ENCODE data around the gene HMGB2. TPM values are rescaled to one million over a fixed set of nuclear protein-coding genes. Genes with fewer than 3 reads are reported as not detected.

HMGB2 gene
- total and polyA plus RNA-seq, 8 donors, result 4.0 to 29.0 (median 10.6) TPM

DNA sequence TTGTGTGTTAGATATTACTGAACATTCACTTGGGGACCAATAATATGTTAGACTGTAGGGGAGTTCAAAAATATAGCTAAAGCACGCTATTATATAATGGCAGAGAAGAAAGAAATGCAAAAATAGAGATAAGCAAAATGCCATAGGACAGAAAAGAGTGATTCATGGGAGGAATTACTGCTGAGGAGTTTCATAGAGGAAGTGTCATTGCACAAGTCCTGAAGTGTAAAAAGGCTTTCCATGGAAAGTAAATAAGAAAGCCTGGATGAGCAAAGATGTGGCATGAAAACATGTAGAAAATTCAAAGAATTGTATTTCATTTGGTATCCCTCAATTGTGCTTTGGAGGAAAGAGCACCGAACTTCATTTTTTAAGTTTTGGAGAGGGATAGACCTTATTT lies 14.5 kb downstream of the HMGB2 start:
- Histone ChIP-seq H3K9me3 (no peaks in the 10 kb centered on the region), H3K4me1 (peaks cover 0 to 4% (median 0%) of the 10 kb centered on the region in 3 donors), H3K4me3 (no peak overlapping the region), H3K36me3 (peaks cover 0 to 15% (median 0%) of the 10 kb centered on the region in 3 donors), H3K27me3 (no peaks in the 10 kb centered on the region), H3K27ac (no peak overlapping the region)
- ATAC-seq (no peak), FAIRE-seq (no peak), DNase-seq (no peak)
- intact Hi-C loops (cut with DNase I), result loop anchor here (5.0 to 10.0 kb wide), 2 partner anchors 93 to 95 kb away; no protein-coding TSS in a partner anchor
- TF ChIP-seq, protein P1, sequence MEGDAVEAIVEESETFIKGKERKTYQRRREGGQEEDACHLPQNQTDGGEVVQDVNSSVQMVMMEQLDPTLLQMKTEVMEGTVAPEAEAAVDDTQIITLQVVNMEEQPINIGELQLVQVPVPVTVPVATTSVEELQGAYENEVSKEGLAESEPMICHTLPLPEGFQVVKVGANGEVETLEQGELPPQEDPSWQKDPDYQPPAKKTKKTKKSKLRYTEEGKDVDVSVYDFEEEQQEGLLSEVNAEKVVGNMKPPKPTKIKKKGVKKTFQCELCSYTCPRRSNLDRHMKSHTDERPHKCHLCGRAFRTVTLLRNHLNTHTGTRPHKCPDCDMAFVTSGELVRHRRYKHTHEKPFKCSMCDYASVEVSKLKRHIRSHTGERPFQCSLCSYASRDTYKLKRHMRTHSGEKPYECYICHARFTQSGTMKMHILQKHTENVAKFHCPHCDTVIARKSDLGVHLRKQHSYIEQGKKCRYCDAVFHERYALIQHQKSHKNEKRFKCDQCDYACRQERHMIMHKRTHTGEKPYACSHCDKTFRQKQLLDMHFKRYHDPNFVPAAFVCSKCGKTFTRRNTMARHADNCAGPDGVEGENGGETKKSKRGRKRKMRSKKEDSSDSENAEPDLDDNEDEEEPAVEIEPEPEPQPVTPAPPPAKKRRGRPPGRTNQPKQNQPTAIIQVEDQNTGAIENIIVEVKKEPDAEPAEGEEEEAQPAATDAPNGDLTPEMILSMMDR (IDR thresholded peaks at IDR 0.05), result no peak
- WGBS, 2 donors, result 89 to 90% methylated on average over 2 of the region's 2 CpGs

DNA sequence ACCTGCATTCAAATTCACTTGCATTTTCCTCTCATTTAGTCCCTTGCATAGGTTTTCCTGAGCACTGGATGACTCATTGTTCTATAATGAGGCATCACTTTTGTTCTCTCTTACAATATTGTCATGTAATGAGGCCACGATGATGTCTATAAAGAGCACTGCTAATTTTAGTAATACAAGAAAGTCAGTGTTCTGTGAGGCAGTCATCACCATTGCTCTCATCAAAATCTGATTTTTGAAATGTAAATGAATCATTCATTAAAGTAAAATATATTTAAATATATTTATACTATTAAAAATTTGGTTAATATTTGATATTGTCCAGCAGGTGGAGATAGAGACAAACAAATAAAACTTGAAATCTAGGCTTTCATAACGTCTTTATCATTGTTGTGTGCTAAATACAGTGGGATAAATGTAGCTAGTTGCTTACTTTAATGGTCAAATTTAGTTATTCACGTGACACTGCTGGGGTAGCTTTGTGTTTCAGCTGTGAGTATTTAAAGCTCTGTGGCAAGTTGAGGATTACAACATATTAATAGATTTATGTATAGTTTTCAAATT lies 15.4 kb downstream of the HMGB2 start:
- DNase-seq (no peak), FAIRE-seq (peak; percentile 96), ATAC-seq (peak in 3 of 4 donors; percentile 64 to 81 (median 74))
- WGBS, 2 donors, result 30 to 31% methylated on average over 3 of the region's 3 CpGs
- no peaks in the 10 kb centered on the region for H3K27me3 ChIP-seq
- H3K36me3 ChIP-seq, result peaks cover 0 to 25% (median 0%) of the 10 kb centered on the region in 3 donors
- TF ChIP-seq, protein P1 (IDR thresholded peaks at IDR 0.05), result peak in 2 of 4 donors; percentile 20 to 34
- H3K4me1 ChIP-seq, result peaks cover 0 to 4% (median 0%) of the 10 kb centered on the region in 3 donors
- H3K4me3 ChIP-seq, result no peak overlapping the region
- H3K9me3 ChIP-seq, result no peaks in the 10 kb centered on the region
- intact Hi-C loops (cut with DNase I), result loop anchor here in 2 of 3 donors (5.0 kb wide), 1 partner anchor 94 kb away; no protein-coding TSS in a partner anchor
- H3K27ac ChIP-seq, result no peak overlapping the region

DNA sequence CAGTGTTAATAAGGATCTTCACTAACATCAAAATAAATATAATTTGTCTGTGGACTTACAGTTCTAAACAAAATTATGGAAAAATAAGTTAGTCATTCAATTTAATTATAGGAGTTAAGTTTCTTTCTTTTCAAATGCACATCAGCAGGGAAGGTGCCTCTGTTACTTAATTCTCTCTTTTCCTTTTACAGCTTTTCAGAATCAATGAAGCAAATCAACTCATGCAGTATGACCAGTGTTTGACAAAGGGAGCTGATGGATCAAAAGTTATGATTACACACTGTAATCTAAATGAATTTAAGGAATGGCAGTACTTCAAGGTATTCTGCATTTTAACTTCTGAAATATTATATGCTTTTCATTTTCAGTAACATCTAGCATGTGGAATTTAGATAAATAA lies 15.9 kb downstream of the HMGB2 start:
- ATAC-seq, result no peak
- H3K4me3 ChIP-seq, result no peak overlapping the region
- peaks cover 0 to 4% (median 0%) of the 10 kb centered on the region in 3 donors for H3K4me1 ChIP-seq
- H3K27me3 ChIP-seq, result no peaks in the 10 kb centered on the region
- no peak for DNase-seq
- TF ChIP-seq, protein P1 (IDR thresholded peaks at IDR 0.05), result no peak
- no peak for FAIRE-seq
- H3K9me3 ChIP-seq, result no peaks in the 10 kb centered on the region
- peaks cover 0 to 27% (median 0%) of the 10 kb centered on the region in 3 donors for H3K36me3 ChIP-seq
- no peak overlapping the region for H3K27ac ChIP-seq
- intact Hi-C loops (cut with DNase I), result loop anchor here in 2 of 3 donors (5.0 kb wide), 1 partner anchor 94 kb away; no protein-coding TSS in a partner anchor

DNA sequence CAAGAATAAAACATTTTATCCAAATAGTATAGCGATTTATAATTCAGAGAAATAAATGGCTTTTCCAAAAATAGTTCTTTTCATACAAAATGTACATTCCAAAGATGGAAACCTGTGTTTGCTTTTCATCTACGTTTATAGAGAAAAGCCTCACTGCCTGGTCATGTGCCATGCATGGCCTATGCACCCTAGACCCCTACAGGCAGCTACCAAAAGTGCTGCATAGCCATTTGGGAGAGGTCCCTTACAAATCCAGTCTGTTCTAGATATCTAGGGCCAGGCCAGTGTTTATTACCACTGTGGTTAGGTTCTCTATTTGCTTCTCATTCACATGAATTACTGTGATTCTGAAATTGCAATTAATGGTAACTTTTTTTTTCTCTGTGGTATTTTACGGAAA lies 17.2 kb downstream of the HMGB2 start:
- ATAC-seq, result no peak
- Histone ChIP-seq H3K27ac (no peak overlapping the region), H3K27me3 (no peaks in the 10 kb centered on the region), H3K4me1 (peaks cover 0 to 4% (median 0%) of the 10 kb centered on the region in 3 donors), H3K4me3 (no peak overlapping the region), H3K36me3 (peaks cover 0 to 27% (median 0%) of the 10 kb centered on the region in 3 donors), H3K9me3 (no peaks in the 10 kb centered on the region)
- intact Hi-C loops (cut with DNase I), result loop anchor here in 2 of 3 donors (5.0 kb wide), 1 partner anchor 95 kb away; no protein-coding TSS in a partner anchor
- no peak for FAIRE-seq
- DNase-seq, result no peak
- WGBS, 2 donors, result 77 to 79% methylated on average over 3 of the region's 3 CpGs
- TF ChIP-seq, protein P1 (IDR thresholded peaks at IDR 0.05), result no peak

DNA sequence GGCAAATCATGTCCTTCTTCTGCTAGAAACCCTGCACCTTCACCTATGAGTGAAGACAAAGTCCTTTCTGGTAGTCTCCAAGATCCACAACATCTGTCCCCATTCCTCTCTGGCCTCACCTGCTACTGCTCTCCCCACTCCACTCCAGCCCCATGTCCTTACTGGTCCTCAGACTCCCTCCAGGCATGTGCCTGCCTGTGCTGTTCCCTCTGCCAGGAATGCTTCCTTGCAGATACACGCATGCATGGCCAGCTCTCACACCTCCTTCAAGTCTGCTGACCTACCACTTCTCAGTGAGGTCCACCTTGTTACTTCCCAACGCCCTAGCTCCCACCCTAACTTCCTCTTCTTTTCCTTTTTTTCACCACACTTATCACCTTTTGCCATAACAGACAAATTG lies 18.1 kb downstream of the HMGB2 start:
- intact Hi-C loops (cut with DNase I), result loop anchor here in 2 of 3 donors (5.0 kb wide), 1 partner anchor 96 kb away; no protein-coding TSS in a partner anchor
- no peak for FAIRE-seq
- peaks cover 0 to 19% (median 0%) of the 10 kb centered on the region in 3 donors for H3K36me3 ChIP-seq
- H3K9me3 ChIP-seq, result no peaks in the 10 kb centered on the region
- no peaks in the 10 kb centered on the region for H3K27me3 ChIP-seq
- no peak overlapping the region for H3K27ac ChIP-seq
- WGBS, 2 donors, result 86 to 92% methylated on average over 2 of the region's 2 CpGs
- TF ChIP-seq, protein P1 (IDR thresholded peaks at IDR 0.05), result no peak
- H3K4me1 ChIP-seq, result peaks cover 0 to 4% (median 0%) of the 10 kb centered on the region in 3 donors
- no peak for ATAC-seq
- no peak for DNase-seq
- H3K4me3 ChIP-seq, result no peak overlapping the region
